Measurements from ENCODE around the gene C5.

C5 gene

DNA sequence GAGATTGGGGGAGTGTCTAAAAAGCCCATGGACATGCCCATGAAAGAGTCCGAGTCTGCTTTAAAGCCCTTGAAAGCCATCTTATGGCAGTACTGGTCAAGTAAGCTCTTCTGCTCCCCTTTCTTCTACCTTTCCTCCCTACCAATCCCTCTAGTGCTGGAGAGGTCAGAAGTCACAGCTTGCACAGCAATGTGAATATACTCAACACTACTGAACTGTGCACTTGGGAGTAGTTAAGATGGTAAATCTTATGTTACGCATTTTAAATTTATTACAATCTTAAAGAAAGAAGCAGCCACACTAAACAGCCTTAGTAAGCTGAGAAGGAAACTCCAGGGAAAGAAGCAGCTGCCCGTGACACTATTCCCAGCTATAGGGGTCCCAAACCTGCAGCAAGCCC, 111.2 kb downstream of the C5 start:
- no peak for DNase-seq

DNA sequence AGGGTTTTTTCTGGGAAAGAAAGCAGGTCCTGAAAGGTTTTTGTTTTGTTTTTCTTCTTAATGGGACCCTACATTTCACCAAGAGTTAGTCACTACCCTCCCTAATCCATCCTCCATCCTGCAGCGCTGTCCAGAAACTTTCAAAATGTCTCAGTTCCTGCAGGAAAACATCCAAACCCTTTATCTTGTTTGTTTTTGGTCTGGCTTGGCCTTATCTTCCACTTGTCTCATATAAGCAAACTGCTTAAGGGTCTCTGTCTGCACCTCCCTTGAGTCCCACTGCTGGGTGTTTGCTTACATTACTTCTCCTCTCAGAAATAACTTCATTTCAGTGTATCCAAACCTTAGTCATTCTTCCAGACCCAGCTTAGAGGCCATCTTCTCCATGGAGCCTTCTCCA, 112.5 kb downstream of the C5 start:
- DNase-seq, result no peak

GRCh38 chr9:120937127-120937526, 112.9 kb downstream of the C5 start:
- DNase-seq, result no peak

DNA sequence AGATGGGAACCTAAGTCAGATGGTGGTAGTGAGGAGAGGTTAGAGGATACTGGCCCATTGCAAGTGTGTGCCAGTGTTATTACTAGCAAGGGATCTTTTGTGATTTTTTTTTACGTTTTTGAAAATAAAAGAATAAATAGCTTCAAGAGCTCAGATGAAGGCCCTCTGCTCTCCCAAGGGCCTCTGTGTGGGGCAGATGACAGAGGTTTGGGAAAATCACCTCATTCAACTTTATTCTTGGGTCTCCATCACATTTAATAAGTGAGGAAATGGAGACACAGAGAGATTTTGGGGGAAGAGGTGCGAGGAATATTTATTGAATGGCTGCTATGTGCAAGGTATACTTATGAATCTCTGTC, 113.3 kb downstream of the C5 start:
- no peak for DNase-seq

DNA sequence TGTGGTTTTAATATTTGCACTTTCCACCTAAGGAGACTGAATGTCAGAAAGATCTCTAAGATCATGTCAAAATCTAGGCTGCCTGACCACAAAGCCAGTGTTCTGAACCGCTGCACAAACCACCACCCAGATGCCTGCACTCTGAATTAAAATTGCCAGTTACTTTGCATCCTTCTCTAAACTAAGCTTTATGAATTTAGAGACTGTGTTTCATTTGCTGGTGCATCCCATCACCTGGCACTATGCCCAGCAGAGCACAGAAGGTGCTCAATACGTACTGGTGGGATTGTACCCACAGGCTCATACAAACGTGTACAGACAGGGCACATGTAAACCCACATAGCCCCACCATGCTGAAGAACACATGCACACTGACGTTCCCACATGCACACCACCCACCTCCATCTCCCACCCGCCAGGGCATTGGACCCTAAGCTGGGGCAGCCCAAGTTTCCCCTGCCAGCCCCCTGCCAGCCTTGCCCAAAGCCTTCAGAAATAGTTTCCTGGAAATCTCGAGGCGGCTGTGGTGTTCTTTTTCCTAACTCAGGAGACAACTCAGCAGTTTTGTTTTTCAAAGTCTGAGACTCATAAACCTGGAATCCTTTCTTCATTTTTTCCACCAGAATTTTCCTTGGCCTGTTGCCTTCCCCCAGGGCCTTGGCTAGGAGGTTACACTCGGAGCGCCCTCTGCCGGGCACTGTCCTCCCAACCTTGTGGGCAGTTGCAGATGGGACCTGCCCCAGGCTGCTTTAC, 113.9 kb downstream of the C5 start:
- peak; percentile 89 for DNase-seq

DNA sequence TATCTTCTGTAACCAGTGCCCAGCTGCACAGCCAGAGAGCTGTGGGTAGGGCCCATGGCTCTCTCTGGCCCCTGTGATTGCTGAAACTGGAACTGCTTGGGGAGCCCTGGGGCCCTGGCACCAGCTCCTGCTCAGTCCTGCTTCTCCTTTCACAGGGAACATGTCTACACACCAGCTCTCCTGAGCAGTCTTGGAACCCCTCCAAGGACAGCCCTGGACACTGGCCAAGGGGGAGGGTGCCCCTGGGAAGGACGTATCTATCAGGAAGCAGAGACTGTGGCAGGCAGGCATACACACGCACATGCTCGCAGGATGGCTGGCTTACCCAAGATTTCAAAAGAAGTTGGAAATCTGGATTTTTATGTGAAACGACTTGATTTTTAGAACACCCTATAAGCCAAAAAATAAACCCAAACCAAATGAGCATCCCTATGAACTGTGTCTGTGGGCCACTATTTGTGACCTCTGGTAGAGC, 114.7 kb downstream of the C5 start:
- DNase-seq, result peak; percentile 93

DNA sequence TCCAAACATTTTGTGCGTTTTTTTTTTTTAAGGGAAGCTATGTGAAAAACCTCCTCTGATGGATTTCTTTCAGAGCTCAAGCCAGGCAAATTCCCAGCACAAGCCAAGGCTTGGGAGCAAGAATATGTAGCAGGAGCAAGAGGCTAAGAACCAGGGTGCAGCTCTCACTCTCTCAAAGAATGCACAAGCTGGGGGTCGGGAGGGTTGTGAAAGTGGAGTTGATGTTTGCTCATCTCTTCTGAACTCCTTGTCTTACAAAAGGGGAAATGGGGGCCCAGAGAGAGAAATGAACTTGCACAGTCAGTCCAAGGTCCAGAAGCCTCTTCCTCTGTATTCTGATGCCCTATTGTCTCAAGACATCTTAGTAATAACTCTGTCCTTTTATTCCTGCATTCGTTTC, 115.8 kb downstream of the C5 start:
- DNase-seq, result peak; percentile 88

DNA sequence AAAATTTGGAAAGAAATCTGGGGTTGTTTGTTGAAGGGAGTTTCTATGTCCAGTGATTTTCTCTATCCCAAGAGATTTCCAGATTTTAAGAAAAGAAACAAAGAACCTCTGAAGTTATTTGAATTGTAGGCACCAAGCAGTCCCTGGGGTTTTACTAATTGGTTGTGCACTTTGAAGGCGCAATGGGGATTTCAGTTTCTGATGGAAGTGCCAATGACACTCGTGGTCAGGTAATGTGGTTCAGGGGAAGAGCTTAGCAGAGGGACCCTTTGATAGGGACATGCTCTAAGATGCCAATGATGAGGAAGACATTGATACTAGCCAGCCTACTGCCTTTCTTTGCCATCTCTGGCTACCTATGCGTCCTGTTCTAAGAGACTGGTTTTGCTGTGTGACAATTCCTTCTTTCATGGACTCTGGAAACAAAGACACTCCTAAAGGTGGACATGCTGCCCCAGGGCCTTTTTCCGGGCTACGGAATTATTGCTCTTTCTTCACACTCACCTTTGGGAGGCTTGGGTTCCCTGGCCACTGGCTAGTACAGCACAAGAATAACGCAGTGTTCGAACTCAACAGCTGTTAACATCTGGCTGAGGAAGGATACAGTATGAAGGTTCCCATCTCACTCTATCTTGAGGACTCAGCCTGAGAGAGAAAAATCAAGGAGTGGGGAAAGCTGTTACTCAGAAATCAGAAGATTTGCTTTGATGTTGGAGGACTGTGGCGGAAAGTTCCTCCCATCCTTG, 116.6 kb downstream of the C5 start:
- no peak for DNase-seq

DNA sequence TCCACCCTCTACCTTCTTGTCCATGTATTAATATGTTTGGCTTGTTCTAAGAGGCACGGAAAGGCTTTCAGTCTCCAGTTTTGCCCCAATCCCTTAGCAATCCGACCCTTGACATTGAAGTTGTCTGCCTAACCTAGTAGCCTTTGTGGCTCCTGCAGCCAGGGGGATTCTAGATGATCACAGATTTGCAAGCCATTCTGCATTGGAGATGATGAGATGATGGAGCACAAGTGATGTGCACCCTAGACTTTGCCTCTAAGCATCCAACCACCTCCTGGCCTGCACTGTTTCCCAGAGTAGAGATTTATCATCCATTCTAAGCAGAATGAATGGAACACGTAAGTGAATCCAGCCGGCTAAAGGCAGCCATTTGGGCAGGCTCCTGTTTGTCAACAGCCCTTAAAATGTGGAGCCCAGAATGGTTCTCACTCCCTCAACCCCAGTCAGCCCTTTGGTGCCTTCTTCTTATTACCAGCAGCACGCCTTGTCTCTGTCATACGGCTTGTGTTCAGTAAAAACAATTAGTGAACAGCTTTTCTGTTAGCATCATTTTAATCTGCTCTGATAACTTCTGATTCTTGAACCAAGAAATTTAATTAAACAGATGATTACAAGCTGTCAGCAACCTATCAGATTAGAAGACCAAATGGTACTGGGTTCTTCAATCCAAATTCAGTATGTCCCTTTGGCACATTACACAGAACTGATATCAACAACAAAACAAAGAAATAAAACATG, 117.8 kb downstream of the C5 start:
- no peak for DNase-seq

DNA sequence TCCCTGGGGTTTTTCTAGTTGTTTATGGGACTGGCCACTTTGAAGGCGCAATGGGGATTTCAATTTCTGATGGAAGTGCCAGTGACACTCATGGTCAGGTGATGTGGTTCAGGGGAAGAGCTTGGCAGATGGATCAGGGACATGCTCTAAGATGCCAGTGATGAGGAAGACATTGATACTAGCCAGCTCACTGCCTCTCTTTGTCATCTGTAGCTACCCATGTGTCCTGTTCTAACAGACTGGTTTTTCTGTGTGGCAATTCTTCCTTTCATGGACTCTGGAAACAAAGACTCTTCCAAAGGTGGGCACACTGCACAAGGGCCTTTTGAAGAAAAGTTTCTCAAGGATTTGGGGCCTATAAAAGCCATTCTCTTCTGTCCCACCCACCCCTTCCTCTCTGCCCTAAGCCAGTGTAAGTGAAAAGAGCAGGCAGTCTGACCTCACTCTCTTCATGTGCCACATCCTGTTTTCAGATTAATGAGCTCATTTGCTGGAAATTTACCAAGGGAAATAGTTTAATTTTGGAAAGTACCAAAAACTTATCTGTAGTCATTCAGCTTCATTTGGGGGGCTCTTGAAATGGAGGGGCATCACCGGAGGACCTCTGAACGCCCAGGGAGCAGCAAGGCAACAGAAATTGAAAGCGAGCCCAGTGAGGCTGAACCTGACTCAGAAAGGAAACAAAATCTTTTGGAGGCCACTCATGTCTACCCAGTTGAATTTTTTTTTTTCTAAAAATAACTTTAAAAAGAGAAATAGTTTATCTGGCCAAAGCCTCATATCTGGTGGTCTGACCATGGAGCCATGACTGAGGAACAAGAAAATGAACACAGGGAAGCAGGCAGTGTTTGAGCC, 118.6 kb downstream of the C5 start:
- DNase-seq, result peak; percentile 97

DNA sequence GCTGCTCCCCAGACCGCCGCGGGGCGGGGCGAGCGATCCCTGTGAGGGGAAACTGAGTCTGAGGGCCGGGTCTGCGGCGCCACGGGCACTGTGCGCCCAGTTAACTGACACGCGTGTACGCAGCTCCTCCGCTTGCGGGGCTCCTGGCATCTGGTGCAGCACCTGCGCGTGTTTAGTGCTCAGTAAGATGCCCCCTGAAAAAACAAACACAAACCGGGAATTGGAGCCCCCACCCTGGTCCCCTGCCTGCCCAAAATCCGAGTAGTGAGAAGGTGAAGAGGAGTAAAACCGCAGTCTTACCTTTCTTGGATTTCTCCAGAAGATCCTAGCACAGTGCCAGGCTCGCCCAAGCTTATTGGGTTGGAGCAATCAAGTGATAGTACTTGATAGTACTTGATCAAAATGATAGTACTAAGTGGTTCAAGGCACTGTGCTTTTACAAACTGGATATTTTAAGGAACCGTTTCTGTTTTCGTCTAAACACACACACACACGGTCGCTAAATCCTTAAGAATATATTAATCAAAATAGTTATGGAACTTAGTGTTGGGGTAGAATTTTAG, 120.8 kb downstream of the C5 start:
- DNase-seq, result no peak

GRCh38 chr9:120928483-120929228, 121.4 kb downstream of the C5 start:
- DNase-seq, result peak; percentile 69

- DNase-seq, result no peak
Measured at GRCh38 chr9:120928015-120928482, 122.0 kb downstream of the C5 start.

- peak; percentile 65 for DNase-seq
Measured at GRCh38 chr9:120927269-120928014, 122.6 kb downstream of the C5 start.

DNA sequence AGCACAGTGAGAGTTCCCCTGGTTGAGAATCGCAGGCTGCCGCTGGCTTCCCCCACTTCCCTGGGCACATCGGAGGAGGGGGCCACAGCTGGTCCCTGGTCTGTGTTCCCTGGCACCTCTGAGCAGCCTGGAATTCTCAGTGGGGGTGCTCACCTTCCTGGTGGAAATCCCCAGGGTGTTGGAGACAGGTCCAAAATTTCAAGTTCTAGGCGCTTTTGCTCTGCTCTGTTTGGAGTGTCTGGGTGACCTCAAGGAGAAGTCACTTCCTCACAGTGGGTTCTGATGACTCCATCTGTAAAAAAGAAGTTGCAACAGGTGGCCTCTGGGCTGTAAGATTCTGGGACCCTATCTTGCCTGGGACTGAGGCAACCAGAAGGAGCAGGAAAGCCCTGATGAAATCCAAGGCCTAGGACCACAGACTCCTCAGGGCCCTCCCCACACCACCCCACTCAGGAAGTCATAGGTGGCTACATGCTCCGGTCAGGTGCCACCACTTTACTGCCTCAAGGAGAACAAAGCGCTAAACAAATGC, 123.6 kb downstream of the C5 start, which contains the start of gene TRAF1:
Gene TRAF1 (minus strand): TSS at position 400 of the 532 bp plus-strand sequence. CDS start 721 bp downstream, outside the sequence.
- DNase-seq, result peak; percentile 92

DNA sequence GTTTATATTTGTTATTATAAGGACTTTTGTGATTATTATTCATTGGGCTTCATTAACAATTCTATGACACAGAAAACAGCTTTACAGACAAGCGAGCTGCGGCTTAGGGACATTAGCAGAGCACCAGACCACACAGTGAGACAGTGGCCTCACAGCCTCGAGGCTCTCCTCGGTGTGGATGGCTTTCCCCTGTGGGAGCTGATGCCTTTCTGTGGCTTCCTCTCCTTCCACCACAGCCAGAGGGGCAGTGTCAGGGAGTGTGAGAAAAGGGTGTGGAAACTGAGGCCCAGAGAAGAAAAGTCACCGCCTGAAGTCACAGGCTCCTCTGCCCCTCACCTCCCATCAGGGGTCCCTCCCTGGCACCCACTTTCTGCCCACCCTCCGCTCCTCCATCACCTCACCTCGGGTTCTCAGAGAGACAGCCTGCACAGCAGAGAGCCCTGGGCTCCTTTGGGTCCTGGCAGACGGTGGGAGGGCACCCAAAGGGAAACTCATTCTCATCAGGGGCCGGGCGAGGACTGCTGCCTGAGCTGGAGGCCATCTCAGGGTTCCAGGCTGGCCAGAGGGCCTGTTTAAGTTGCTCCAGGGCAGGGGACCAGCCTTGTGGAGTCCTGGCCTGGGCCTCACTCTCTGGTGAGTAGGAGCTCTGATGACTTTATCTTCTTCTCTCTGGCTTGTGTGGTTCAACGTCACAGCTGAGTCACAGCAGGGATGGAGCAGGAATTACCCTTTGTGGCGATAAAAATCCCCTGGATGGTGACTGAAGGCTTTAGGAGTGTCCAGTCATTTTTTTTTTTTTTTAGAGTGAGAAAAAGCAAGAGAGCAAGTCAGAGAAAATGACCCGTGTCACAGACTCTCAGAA, 124.3 kb downstream of the C5 start:
- DNase-seq, result peak; percentile 99

DNA sequence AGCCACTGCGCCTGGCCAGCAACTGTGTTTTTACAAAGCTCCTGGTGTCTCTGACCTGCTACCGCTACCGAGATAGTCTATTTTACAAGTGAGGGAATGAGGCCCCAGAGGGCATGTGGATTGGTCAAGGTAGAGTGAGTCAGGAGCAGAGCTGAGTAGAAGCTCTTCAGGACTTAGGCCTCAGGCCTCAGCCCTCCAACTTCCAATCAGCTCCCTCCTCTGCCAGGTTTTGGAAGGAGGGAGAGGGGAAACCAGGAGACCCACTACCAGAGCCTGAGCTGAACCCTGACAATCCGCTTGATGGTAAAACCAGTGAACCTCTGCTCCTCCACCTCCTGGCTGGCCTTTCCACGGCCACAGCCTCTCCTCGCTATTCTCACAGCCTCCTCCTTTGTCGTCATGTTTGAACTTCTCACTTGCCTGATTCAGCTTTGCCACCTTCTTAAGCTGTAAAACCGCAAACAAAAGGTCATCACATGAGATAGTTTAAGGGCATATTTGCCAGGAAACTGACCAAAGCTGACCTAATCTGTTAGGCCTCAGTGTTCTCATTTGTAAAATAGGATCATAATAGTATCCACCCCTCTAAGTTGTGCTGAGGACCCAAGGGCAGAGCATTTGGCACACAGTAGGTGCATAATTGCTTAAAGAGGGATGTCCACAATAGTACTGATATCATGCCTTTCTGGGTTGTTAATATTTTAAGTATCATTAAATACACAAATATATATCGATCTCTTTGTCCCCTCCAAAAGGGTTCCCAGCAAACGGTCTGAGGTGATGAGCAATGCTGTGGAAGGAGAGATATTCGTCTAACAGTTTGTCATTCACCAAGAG, 125.2 kb downstream of the C5 start:
- DNase-seq, result no peak

GRCh38 chr9:120923620-120924328, 126.3 kb downstream of the C5 start:
- no peak for DNase-seq
